K562 (cell line): ENCODE measurements around the gene ITPR3. TPM values are rescaled to one million over a fixed set of nuclear protein-coding genes. Genes with fewer than 3 reads are reported as not detected.

ENCODE experiments used
- ATAC-seq: fragments of 200-7000 bp; cut with Tn5 transposase; 3 replicates; pipeline ENCODE4 v1.9.1; 2020; ENCODE audit warnings: moderate library complexity
- BruUV-seq: library from RNA; stranded (reverse); fragments of 400-500 nt; replicated peaks from 2 replicates; lab custom pipeline; 2021; lab: Mats Ljungman, UMichigan
- CTCF ChIA-PET: fragments of 300-600 bp; formaldehyde crosslinking; extraction: SDS; loops from one replicate; lab custom pipeline; 2021; ENCODE audit warnings: low intra/inter-chr PET ratio; lab: Yijun Ruan, JAX
- POLR2A ChIA-PET: fragments of 300-600, 350-650 bp; sonication (Branson Sonifier 250); formaldehyde crosslinking; extraction: SDS; loops from one replicate; lab custom pipeline; 2021; ENCODE audit warnings: antibody characterized with exemption, inconsistent platforms; lab: Yijun Ruan, JAX
- DNase-seq, 4 experiments: peaks; one replicate each; pipeline versions ENCODE4 v3.0.0 to v3.0.0-alpha.2; 2011 to 2018; ENCODE audit warnings: low spot score in 3 of 4, mixed read lengths in 3 of 4; ENCODE audit errors: extremely low read depth in 1 of 4
- FAIRE-seq: peaks from 2 replicates; lab custom pipeline; 2011; peaks lifted over from hg19 to GRCh38; lab: Jason Lieb, UNC
- H2AFZ ChIP-seq: 2 replicates; pipeline ENCODE4 v1.6.0; 2011; ENCODE audit warnings: low read depth, low read length, control low read depth, inconsistent platforms
- H3K27ac ChIP-seq: fragments of 200-600 bp; 3 replicates; pipeline ENCODE4 v1.8.0; 2011; ENCODE audit warnings: low read depth, mild to moderate bottlenecking, control low read depth, inconsistent platforms, low read length, moderate library complexity, mixed read lengths; ENCODE audit errors: extremely low read depth
- H3K27me3 ChIP-seq, 2 experiments: fragments of 300-600 bp in 1 of 2; 2 replicates in 1 of 2; 3 replicates in 1 of 2; pipeline versions ENCODE4 v1.6.0 to v1.8.0; 2011; ENCODE audit warnings: inconsistent platforms in 2 of 2, low read length in 2 of 2, mild to moderate bottlenecking in 1 of 2, mixed read lengths in 1 of 2, moderate library complexity in 1 of 2; ENCODE audit not compliant: control insufficient read depth in 2 of 2, insufficient read depth in 2 of 2
- H3K36me3 ChIP-seq: fragments of 300-600 bp; 3 replicates; pipeline ENCODE4 v1.8.0; 2011; ENCODE audit warnings: mild to moderate bottlenecking, low read length, inconsistent platforms; ENCODE audit not compliant: control insufficient read depth, insufficient read depth
- H3K4me1 ChIP-seq, 2 experiments: fragments of 200-600 bp in 1 of 2; replicated peaks in 1 of 2; 2 replicates in 1 of 2; 3 replicates in 1 of 2; pipeline versions ENCODE4 v1.5.1 to v1.8.0; 2011; ENCODE audit warnings: inconsistent platforms in 2 of 2, low read length in 2 of 2, mild to moderate bottlenecking in 1 of 2, mixed read lengths in 1 of 2, moderate library complexity in 1 of 2; ENCODE audit not compliant: control insufficient read depth in 2 of 2, insufficient read depth in 2 of 2
- H3K4me2 ChIP-seq: 2 replicates; pipeline ENCODE4 v1.6.1; 2011; ENCODE audit warnings: low read length, control low read depth, inconsistent platforms, mixed read lengths; ENCODE audit not compliant: insufficient read depth
- H3K4me3 ChIP-seq: fragments of 200-600 bp; sonication (generic), shearing (Covaris generic); 2 replicates; pipeline ENCODE4 v1.5.1; 2016; ENCODE audit warnings: control low read depth, inconsistent platforms
- H3K79me2 ChIP-seq: fragments of 200-600 bp; 3 replicates; pipeline ENCODE4 v1.8.0; 2011; ENCODE audit warnings: low read length, inconsistent platforms; ENCODE audit not compliant: control insufficient read depth, insufficient read depth
- H3K9ac ChIP-seq, 2 experiments: 2 replicates each; pipeline versions ENCODE4 v1.6.0 to v1.6.1; 2011; ENCODE audit warnings: low read depth in 2 of 2, low read length in 2 of 2, control low read depth in 1 of 2, inconsistent platforms in 1 of 2, mild to moderate bottlenecking in 1 of 2, mixed read lengths in 1 of 2; ENCODE audit not compliant: insufficient read depth in 1 of 2
- H3K9me1 ChIP-seq: one replicate; pipeline ENCODE4 v1.6.0; 2011; ENCODE audit warnings: inconsistent platforms, mild to moderate bottlenecking, low read length, moderate library complexity; ENCODE audit not compliant: control insufficient read depth, insufficient read depth
- H3K9me3 ChIP-seq: replicated peaks from 2 replicates; pipeline ENCODE4 v1.5.1; 2011; ENCODE audit warnings: low read depth, low read length, inconsistent platforms; ENCODE audit not compliant: control insufficient read depth, insufficient read depth
- H4K20me1 ChIP-seq: replicated peaks from 2 replicates; pipeline ENCODE4 v1.6.1; 2011; ENCODE audit warnings: low read length, inconsistent platforms, mixed read lengths; ENCODE audit not compliant: control insufficient read depth, insufficient read depth
- E2F6 ChIP-seq, 2 experiments: IDR thresholded peaks; 2 replicates each; pipeline ENCODE4 v1.6.1; 2011; ENCODE audit warnings: borderline replicate concordance in 1 of 2, control low read depth in 1 of 2, low read depth in 1 of 2, low read length in 1 of 2, mild to moderate bottlenecking in 1 of 2, mixed read lengths in 1 of 2, moderate library complexity in 1 of 2; ENCODE audit not compliant: insufficient read depth in 1 of 2, insufficient read length in 1 of 2, poor library complexity in 1 of 2, severe bottlenecking in 1 of 2; ENCODE audit errors: extremely low read depth in 1 of 2
- ZBTB7A ChIP-seq: IDR thresholded peaks from 2 replicates; pipeline ENCODE4 v1.6.1; 2011; ENCODE audit warnings: low read depth, mild to moderate bottlenecking, low read length, moderate library complexity, borderline replicate concordance; ENCODE audit not compliant: control insufficient read depth
- WGBS: fragments of 100-300 bp; shearing (Covaris generic); methylation state at CpG from one replicate; pipeline ENCODE4 v1.1.6; 2016; ENCODE audit warnings: low coverage, mixed read lengths; ENCODE audit not compliant: insufficient coverage; ENCODE audit errors: missing lambda C conversion rate; 5-methylcytosine and 5-hydroxymethylcytosine counted together
- in situ Hi-C: fragments of 300-500 bp; cut with MboI; formaldehyde crosslinking; loops from 4 replicates; pipeline ENCODE4 v1.15.0; 2018; ENCODE audit warnings: inconsistent platforms, mixed read lengths
- intact Hi-C: fragments of 100-400 bp; cut with micrococcal nuclease; formaldehyde crosslinking; loops from 2 replicates; pipeline ENCODE4 v1.14.2; 2022
- polyA plus RNA-seq, 8 experiments: library from polyadenylated mRNA; depleted of rRNA in 4 of 8; stranded (reverse) in 5 of 8; unstranded in 3 of 8; fragments of >200 nt; fragmentation: Nextera tagmentation in 2 of 8; fragmentation: Illumina TruSeq in 1 of 8; extraction: Ambion mirVana in 2 of 8; extraction: Trizol in 1 of 8; gene quantifications; 2 replicates each; pipeline versions ENCODE4 v1.2.1 to v1.2.3, GENCODE V29; 2011 to 2014; ENCODE audit warnings: inconsistent platforms in 1 of 8, missing spikeins in 1 of 8
- total RNA-seq, 7 experiments: library from RNA; depleted of rRNA in 6 of 7; stranded (reverse); fragments of >200 nt in 6 of 7; fragmentation: Illumina TruSeq in 2 of 7; extraction: Trizol in 2 of 7; gene quantifications; 2 replicates each; pipeline versions ENCODE4 v1.2.1 to v1.2.3, GENCODE V29; 2011 to 2021; ENCODE audit warnings: low replicate concordance in 1 of 7

ITPR3 gene
- total and polyA plus RNA-seq, 9 of the 15 experiments (the other 6 are each of a cell fraction or from before 2014, with no cell fraction given) = 0.39 to 35.7 (median 13.2) TPM

GRCh38 chr6:33592280-33592594 is 28.9 kb upstream of the ITPR3 start:
- ChIA-PET CTCF (no interaction called here), POLR2A (interaction anchor here (0.7 to 1.6 kb wide), 3 partner anchors 9 to 185 kb away, joined by 3 read pairs; no protein-coding TSS in a partner anchor)
- ATAC-seq (no peak), DNase-seq (no peak), FAIRE-seq (no peak)
- Histone ChIP-seq H3K27ac (no peak overlapping the region), H3K9me3 (no peaks in the 10 kb centered on the region), H3K36me3 (no peaks in the 10 kb centered on the region), H4K20me1 (no peaks in the 10 kb centered on the region), H3K4me3 (no peak overlapping the region), H3K4me2 (no peak overlapping the region), H3K79me2 (no peaks in the 10 kb centered on the region), H3K9ac (peak overlapping the region in 1 of 2 experiments; percentile 10; a peak in 1 of 4 replicates), H3K27me3 (no peaks in the 10 kb centered on the region), H3K4me1 (peaks cover 15 to 32% of the 10 kb centered on the region in 2 experiments), H3K9me1 (peaks cover 2% of the 10 kb centered on the region), H2AFZ (no peak overlapping the region; the same call in 1 of the 2 replicates)
- 56% methylated on average over 7 of the region's 7 CpGs for WGBS
- in situ Hi-C loops (no loop called here), intact Hi-C loops (no loop called here)
- BruUV-seq = no TSS peak
- TF ChIP-seq E2F6 (IDR thresholded peaks at IDR 0.05; ENCODE audit: borderline replicate concordance in 1 of 2, extremely low read depth in 1 of 2, insufficient read depth in 1 of 2, insufficient read length in 1 of 2, low read depth in 1 of 2, low read length in 1 of 2, poor library complexity in 1 of 2, severe bottlenecking in 1 of 2) (no peak), ZBTB7A (0 out of 2 replicates have a peak, but pooled peaks have one; percentile 17)
